ENCODE data around the gene MCRS1. TPM values are rescaled to one million over a fixed set of nuclear protein-coding genes. Genes with fewer than 3 reads are reported as not detected.

The MCRS1 gene
- total and polyA plus RNA-seq, 2 experiments from 2014 or later = 105 to 139 TPM

DNA sequence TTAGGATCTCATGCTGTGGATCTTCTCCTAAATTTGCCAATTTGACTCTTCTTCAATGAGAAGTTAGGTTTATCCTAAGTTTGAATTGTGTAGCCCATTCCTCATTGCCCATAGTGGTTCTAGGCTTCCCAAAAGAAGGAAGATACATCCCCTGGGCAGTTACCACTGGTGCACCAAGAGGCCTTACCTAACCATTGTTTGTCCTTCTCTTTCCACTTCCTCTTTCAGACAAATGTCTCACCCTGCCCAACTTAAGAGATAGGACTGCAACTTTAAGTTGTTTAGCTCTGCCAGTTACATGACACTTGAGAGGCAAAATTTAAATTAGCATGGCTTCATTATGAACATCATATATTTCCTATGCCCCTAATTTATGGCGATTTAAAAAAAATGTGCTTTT lies 38.5 kb downstream of the MCRS1 start (continued):
- TF ChIP-seq, protein P1, sequence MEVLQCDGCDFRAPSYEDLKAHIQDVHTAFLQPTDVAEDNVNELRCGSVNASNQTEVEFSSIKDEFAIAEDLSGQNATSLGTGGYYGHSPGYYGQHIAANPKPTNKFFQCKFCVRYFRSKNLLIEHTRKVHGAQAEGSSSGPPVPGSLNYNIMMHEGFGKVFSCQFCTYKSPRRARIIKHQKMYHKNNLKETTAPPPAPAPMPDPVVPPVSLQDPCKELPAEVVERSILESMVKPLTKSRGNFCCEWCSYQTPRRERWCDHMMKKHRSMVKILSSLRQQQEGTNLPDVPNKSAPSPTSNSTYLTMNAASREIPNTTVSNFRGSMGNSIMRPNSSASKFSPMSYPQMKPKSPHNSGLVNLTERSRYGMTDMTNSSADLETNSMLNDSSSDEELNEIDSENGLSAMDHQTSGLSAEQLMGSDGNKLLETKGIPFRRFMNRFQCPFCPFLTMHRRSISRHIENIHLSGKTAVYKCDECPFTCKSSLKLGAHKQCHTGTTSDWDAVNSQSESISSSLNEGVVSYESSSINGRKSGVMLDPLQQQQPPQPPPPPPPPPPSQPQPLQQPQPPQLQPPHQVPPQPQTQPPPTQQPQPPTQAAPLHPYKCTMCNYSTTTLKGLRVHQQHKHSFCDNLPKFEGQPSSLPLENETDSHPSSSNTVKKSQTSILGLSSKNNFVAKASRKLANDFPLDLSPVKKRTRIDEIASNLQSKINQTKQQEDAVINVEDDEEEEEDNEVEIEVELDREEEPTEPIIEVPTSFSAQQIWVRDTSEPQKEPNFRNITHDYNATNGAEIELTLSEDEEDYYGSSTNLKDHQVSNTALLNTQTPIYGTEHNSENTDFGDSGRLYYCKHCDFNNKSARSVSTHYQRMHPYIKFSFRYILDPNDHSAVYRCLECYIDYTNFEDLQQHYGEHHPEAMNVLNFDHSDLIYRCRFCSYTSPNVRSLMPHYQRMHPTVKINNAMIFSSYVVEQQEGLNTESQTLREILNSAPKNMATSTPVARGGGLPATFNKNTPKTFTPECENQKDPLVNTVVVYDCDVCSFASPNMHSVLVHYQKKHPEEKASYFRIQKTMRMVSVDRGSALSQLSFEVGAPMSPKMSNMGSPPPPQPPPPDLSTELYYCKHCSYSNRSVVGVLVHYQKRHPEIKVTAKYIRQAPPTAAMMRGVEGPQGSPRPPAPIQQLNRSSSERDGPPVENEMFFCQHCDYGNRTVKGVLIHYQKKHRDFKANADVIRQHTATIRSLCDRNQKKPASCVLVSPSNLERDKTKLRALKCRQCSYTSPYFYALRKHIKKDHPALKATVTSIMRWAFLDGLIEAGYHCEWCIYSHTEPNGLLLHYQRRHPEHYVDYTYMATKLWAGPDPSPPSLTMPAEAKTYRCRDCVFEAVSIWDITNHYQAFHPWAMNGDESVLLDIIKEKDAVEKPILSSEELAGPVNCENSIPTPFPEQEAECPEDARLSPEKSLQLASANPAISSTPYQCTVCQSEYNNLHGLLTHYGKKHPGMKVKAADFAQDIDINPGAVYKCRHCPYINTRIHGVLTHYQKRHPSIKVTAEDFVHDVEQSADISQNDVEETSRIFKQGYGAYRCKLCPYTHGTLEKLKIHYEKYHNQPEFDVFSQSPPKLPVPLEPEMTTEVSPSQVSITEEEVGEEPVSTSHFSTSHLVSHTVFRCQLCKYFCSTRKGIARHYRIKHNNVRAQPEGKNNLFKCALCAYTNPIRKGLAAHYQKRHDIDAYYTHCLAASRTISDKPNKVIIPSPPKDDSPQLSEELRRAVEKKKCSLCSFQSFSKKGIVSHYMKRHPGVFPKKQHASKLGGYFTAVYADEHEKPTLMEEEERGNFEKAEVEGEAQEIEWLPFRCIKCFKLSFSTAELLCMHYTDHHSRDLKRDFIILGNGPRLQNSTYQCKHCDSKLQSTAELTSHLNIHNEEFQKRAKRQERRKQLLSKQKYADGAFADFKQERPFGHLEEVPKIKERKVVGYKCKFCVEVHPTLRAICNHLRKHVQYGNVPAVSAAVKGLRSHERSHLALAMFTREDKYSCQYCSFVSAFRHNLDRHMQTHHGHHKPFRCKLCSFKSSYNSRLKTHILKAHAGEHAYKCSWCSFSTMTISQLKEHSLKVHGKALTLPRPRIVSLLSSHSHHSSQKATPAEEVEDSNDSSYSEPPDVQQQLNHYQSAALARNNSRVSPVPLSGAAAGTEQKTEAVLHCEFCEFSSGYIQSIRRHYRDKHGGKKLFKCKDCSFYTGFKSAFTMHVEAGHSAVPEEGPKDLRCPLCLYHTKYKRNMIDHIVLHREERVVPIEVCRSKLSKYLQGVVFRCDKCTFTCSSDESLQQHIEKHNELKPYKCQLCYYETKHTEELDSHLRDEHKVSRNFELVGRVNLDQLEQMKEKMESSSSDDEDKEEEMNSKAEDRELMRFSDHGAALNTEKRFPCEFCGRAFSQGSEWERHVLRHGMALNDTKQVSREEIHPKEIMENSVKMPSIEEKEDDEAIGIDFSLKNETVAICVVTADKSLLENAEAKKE (CRISPR knock-in tag; IDR thresholded peaks at IDR 0.05) = no peak
- no peak for TF ChIP-seq JUNB (IDR thresholded peaks at IDR 0.05; ENCODE audit: unreplicated experiment)
- no peak for TF ChIP-seq POLR2AphosphoS5 (IDR thresholded peaks at IDR 0.05; ENCODE audit: low read depth)
- no peak for TF ChIP-seq EZH2 (IDR thresholded peaks at IDR 0.05; ENCODE audit: low read depth, unreplicated experiment)
- no peak for TF ChIP-seq NANOG (IDR thresholded peaks at IDR 0.05; ENCODE audit: borderline replicate concordance)

DNA sequence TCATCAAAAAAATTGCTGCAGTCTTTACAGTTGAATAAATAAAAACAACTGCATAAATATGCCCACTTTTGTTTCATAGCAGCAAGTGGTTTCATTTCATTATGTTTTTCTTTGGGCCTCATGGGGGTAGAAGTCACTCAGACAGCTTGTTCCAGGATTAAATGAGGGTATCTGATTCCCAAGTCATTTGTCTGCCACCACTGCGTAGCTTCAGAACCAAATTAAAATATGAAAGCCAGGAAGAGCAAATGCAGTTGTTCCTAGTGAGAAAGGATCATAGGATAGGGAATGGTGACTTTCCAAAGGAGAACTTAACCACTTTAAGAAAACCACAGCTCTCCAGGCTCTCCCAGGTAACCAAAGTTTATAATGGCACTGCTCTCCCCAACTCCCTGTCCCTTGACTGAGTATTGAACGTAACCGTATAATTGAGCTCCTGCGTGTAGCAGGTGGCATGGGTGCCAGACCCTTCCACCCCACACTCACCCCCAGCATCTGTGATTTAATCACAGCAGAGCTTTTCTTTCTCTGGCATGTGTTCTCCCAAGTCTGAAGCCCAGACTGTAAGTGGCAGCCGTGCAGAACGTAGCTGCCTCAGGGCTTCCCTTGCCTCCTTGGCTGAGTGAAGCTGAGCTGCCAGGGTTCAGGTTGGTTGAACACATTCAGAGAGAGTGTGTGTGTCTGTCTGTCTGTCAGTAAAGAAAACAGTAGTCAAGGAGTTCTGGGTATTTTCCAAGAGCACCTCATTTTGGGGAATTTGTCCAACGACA lies 40.4 kb downstream of the MCRS1 start:
- no peaks in the 10 kb centered on the region for H3K36me3 ChIP-seq (ENCODE audit: insufficient read depth)
- H3K9me2 ChIP-seq (ENCODE audit: insufficient read depth) = no peaks in the 10 kb centered on the region
- Mint-ChIP-seq H3K9me3 (no peaks in the 10 kb centered on the region), H3K36me3 (ENCODE audit: low read depth) (peaks cover 21% of the 10 kb centered on the region), H3K4me3 (no peak overlapping the region), H3K4me1 (peaks cover 8% of the 10 kb centered on the region; the same call in 2 of the 3 replicates), H3K27me3 (ENCODE audit: insufficient read depth, low read depth, poor library complexity) (no peaks in the 10 kb centered on the region), H3K27ac (0 out of 2 replicates have a peak overlapping the region, but pooled peaks have one; percentile 5)
- DNase-seq (ENCODE audit: low spot score) (no peak), ATAC-seq (peak; percentile 21; the same call in 2 of the 3 replicates)
- H3K27me3 ChIP-seq (ENCODE audit: insufficient read depth) = peaks cover 4% of the 10 kb centered on the region; the same call in 1 of the 2 replicates
- H3K4me2 ChIP-seq = no peak overlapping the region
- H3K4me1 ChIP-seq (ENCODE audit: insufficient read depth) = peaks cover 6% of the 10 kb centered on the region; the same call in 1 of the 2 replicates
- H3K4me3 ChIP-seq = no peak overlapping the region
- no peak overlapping the region for H2AFZ ChIP-seq
- no peak overlapping the region for H3K27ac ChIP-seq (ENCODE audit: low read depth)
- H3K79me2 ChIP-seq (replicated peaks; ENCODE audit: insufficient read depth) = no peaks in the 10 kb centered on the region
- no peaks in the 10 kb centered on the region for H3F3A ChIP-seq (replicated peaks; ENCODE audit: low read depth)
- H4K20me1 ChIP-seq (replicated peaks; ENCODE audit: insufficient read depth) = no peaks in the 10 kb centered on the region
- no peak for TF ChIP-seq NANOG (IDR thresholded peaks at IDR 0.05; ENCODE audit: borderline replicate concordance)
- TF ChIP-seq, protein P2, sequence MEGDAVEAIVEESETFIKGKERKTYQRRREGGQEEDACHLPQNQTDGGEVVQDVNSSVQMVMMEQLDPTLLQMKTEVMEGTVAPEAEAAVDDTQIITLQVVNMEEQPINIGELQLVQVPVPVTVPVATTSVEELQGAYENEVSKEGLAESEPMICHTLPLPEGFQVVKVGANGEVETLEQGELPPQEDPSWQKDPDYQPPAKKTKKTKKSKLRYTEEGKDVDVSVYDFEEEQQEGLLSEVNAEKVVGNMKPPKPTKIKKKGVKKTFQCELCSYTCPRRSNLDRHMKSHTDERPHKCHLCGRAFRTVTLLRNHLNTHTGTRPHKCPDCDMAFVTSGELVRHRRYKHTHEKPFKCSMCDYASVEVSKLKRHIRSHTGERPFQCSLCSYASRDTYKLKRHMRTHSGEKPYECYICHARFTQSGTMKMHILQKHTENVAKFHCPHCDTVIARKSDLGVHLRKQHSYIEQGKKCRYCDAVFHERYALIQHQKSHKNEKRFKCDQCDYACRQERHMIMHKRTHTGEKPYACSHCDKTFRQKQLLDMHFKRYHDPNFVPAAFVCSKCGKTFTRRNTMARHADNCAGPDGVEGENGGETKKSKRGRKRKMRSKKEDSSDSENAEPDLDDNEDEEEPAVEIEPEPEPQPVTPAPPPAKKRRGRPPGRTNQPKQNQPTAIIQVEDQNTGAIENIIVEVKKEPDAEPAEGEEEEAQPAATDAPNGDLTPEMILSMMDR (conservative IDR thresholded peaks at IDR 0.05; ENCODE audit: low read depth in 2 of 2) = no peak
- TF ChIP-seq, protein P3, sequence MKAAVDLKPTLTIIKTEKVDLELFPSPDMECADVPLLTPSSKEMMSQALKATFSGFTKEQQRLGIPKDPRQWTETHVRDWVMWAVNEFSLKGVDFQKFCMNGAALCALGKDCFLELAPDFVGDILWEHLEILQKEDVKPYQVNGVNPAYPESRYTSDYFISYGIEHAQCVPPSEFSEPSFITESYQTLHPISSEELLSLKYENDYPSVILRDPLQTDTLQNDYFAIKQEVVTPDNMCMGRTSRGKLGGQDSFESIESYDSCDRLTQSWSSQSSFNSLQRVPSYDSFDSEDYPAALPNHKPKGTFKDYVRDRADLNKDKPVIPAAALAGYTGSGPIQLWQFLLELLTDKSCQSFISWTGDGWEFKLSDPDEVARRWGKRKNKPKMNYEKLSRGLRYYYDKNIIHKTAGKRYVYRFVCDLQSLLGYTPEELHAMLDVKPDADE (IDR thresholded peaks at IDR 0.05) = no peak
